NCI-H1436 (cell line): ENCODE results near the gene IFITM10.

Experiments used
- DNase-seq: peaks from one replicate; lab custom pipeline; 2025; lab: John Stamatoyannopoulos, UW

Gene IFITM10

DNA sequence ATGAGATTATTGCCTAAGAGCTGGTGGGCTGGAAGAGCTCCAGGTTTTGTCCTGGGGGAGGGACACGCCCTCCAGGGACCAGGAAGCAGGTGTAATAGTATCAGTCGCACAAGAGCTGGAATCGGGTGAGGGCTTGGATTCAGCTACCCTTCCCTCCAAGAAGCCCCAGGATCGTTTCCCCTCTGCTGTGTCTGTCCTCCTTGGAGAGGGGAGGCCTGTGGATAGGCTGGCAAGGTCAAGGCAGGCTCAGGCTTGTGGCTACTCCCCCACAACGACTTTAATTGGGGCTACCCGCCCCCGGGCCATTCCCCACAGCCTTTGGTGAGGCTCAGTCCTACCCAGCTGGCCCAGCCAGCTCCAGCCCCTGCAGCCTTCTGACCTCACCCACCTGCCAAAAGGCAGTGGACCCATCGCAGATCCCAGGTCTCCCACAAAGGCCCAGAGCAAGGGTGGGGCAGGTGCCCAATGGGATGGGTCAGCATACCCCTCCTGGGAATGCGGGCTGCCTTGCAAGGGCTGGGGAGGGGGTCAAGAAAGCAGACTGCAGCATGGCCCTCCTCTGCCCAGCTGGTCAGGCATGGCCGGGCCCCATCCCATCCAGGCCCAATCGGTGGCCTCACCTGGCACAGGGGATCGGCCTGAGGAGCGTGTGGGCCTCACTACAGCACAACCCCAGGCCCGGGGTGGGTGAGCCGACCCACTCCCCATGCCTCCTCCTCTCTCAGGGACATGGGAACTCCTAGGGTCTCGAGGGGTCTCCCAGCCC lies 12.3 kb upstream of the IFITM10 start:
- no peak for DNase-seq

DNA sequence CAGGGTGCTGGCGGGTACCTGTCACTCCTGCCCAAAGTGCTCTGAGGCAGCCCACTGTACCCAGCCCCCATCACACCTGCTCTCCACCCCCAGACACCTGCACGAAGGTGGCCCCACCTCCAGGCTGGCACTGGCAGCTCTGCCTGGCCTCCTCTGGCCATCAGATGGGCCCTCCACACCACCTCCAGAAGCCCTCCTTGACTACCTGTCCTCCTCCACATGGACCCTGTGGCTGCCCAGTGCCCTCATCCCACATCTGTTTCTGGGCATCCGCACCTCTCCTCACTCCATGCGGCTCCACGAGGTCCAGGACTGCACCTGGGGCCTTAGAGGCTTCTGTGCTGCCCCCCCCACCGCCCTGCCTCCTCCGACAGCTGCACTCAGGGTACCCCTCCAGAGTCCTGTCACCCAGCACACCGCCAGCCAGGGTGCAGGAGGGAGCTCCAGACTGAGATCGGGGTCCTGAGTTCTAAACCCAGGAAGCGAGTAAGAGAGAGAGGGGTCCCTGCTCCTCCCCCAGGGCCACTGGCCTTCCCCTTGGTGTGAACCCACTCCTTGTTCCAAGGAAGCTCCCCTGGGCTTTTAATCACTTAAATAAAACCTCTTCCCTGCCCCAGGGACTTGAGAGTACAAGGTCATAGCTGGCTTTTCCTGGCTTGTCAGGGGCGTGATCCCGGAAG lies 11.6 kb upstream of the IFITM10 start:
- no peak for DNase-seq

GRCh38 chr11:1761110-1761856 lies 10.9 kb upstream of the IFITM10 start:
- no peak for DNase-seq

GRCh38 chr11:1760351-1761109 lies 10.1 kb upstream of the IFITM10 start:
- no peak for DNase-seq

GRCh38 chr11:1759851-1760220 lies 9.4 kb upstream of the IFITM10 start:
- no peak for DNase-seq

GRCh38 chr11:1759151-1759850 lies 8.9 kb upstream of the IFITM10 start:
- no peak for DNase-seq

- DNase-seq, result no peak
Measured at GRCh38 chr11:1758611-1759150, 8.3 kb upstream of the IFITM10 start.

DNA sequence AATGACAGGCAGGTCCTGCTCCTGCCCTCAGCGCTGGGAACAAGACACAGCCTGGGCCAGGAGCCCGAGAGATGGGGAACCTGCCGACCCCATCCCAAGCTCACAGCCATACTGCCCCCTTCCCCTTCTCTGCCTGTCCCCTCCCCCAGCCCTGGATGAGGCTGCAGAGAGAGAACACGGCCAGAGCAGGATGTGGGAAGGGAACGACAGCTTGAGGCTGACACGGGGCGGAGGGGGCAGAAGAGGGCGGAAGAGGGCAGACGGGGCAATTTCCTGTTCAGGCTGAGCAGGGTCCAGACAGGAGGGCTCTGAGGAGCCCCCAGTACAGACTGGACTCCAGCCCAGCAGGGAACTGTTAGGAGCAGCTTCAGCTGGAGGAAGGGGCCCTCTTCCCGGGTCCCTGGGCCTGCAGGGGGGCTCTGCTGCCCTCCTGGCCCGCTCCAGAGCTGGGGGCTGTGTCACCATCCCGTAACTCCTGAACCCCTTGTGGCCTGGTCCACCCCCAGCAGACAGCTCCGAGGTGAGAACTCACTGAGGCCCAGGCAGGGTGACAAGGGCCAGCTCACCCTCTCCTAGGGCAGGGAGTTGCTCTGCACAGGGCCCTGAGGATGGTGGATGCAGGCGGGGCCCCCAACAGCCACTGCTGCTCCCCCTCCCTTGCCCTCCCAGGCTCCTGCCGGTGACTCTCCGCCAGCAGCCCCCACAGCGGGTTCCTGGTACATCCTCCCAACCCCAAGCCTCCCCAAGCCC lies 7.6 kb upstream of the IFITM10 start:
- DNase-seq, result no peak

DNA sequence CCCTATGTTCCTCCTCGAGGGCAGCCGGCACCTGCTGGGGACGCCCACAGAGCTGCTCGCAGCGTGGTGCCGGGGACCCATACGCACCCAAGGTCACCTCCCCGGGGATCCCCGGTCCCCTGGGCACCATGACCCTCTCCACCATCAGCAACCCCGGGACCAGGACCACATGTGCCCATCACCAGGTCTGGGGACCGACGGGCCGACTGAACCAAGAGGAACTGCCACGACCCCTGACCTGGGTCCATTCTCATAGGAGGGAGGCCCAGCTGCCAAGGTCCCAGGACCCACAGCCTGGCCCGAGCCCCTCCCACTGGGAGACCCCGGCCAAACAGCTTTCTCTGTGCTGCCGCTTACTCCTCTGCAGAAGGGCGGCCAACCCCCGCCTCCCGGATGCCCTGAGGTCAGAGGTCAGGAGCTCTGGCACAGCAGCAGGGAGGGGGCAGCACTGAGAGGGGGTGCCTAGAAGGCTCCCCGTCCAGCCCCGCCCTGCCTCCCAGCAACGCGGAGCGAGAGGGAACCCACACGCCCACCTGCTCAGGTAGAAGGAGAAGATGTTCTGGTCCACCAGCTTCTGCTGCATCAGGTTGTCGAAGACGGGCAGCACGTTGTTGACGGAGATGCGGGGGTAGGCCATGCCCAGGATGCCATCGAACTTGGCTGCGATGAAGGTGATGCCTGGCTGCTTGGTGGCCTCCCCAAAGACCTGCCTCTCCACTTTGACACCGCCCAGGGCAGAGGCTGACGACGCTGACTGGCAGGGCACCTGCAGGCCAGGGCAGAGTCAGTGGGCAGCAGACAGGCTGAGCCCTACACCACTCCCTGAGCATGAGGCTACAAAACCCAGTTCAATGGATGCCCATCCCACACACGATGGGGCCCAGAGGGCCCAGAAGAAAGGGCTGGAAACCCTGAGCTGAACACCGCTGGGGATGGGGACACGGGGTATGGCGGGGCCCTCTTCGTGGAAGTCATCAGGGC lies 6.7 kb upstream of the IFITM10 start:
- no peak for DNase-seq

DNA sequence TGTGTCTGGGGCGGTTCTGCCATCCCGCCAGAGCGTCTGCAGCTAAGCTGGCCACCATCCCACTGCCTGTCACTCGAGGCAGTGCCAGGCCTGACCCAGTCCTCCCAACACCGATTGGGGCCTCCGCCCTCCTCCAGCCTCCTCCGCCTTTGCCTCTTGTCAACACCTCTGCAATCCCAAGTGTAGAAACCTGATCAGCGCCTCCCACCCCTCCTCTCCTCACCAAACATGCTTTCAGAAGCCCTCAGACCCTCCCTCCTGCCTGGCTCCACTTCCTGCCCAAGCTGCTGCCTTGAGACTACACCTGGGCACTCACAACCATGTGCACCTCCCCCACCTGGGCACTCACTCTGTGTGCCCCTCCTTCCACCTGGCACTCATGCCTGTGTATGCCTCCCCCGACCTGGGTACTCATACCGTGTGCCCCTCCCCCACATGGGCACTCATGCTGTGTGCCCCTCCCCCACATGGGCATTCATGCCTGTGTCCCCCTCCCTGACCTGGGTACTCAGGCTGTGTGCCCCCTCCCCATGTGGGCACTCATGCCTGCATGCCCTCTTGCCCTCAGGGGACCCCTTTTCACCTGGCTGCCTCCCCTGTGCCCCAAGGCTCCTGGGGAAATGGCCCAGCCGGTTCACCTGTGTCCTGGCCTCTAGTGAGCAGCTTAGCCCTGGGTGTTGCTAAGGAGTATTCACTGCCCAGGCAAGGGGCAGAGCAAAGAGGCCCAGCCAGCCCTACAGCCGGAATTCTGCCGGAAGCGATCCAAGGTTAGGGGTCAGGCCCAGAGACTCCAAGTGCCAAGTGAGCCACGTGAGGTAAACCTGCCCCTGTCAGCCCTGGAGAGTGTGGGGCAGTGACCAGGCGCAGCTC lies 5.5 kb upstream of the IFITM10 start:
- DNase-seq, result peak; percentile 21

GRCh38 chr11:1755344-1755691 lies 4.9 kb upstream of the IFITM10 start:
- no peak for DNase-seq

GRCh38 chr11:1754376-1755150 lies 4.2 kb upstream of the IFITM10 start:
- no peak for DNase-seq

GRCh38 chr11:1753929-1754305 lies 3.5 kb upstream of the IFITM10 start:
- DNase-seq, result no peak

DNA sequence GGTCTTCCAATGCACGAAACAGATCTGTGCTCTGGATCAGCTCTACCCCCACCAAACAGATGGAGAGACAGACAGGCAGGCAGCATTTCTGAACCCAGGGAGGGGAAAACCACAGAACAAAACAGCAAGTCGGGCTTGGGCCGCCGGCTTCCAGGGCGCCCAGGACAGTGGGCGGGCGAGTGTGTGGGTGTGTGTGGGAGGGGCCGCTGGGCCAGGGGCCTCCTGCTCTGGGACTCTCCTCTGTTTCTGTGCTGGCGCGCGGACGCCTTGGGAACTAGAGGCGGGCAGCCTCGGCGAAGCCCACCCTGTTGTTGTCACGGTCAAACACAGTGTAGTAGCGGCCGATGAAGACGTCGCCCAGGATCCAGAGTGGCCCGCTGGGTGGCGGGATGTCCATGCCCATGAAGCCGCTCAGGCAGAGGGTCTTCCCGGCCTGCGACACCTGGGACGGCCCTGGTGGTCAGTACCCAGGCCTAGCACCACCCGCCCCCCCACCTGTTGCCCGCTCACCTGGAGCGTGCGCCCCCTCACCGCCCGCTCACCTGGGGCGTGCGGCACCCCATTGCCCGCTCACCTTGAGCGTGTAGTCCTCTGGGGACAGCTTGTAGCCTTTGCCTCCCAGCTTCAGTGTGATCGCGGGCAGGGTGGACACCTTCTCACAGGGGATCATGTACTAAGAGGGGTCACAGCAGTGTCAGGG lies 3.0 kb upstream of the IFITM10 start:
- DNase-seq, result no peak

- no peak for DNase-seq
Measured at GRCh38 chr11:1752907-1753228, 2.5 kb upstream of the IFITM10 start.

DNA sequence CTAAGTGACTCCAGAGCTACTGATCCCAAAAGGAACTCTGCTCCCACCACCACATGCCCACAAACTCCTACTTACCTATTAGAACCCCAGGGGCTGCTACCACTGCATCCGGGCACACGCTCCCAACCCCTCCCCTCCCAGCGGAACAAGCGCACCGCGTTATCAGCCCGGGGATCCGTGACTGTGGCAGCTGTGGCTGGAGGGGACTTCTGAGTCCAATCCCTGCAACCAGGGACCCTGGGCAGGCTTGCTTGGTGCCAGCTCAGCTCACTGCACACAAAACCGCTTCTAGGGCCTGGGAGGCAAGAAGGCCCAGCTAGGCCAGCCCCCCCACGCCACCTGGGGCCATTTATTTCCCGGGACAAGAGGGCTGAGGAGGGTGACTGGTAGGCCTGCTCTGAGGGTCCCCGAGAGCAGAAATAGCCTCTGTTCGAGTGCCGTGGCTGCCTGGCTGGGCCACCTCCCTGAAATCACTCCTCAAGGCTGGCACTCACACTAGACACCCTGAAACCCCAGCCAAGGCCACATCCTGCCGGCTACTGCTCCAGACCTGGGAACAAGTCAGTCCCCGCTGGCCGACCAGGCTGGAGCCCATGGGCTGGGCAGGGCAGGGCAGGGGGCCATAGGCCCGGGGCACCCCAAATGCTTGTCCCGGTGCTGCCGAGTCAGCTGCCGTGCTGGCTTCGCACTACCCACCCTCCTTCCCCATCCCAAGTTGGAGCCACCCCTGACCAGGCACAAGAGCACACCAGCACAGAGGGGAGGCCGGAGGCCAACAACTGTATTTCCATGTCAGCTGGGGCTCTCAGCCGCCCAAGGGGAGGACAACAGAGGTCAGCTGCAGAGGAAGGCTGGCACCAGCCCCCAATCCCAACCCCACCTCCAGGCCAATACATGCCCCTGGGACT lies 1.9 kb upstream of the IFITM10 start:
- DNase-seq, result no peak
